Measurements from ENCODE around the gene BASP1.

DNA sequence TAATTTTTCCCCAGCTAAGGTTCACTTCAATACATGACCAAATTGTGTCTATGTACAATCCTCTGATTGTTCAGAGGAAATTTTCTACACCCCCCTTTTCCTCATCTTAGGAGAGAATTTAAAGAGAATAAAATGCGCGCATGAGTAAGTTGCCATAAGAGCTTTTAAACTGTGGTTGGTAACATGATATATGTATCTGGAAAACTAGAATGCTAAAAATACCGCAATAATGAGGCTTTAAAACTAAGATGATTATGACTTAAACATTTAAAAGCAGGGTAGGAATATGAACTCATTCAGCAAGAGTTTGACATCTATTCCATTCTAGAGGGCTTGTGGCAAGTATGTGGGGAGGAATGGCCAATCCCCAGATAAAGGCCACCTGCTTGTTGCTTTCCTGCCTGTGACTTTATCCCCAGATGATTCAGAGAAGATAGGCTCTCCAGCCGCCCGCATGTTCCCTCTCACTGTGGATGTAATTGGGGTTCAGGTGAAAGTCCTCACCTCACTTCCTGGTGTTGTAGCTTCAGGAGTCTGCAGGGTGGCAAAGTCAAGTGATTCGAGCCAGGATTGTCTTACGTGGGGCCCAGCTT lies 26.5 kb upstream of the BASP1 start:
- TF ChIP-seq POLR2AphosphoS5 (IDR thresholded peaks at IDR 0.05; ENCODE audit: low read depth, low read length), result no peak
- TF ChIP-seq POLR2A (IDR thresholded peaks at IDR 0.05; ENCODE audit: low read depth, low read length), result no peak
- TF ChIP-seq TAF1 (IDR thresholded peaks at IDR 0.05; ENCODE audit: low read depth, low read length), result no peak
- no peak for TF ChIP-seq POU2F2 (IDR thresholded peaks at IDR 0.05; ENCODE audit: low read depth, low read length)
